ENCODE data around the gene ENGASE. TPM values are rescaled to one million over a fixed set of nuclear protein-coding genes. Genes with fewer than 3 reads are reported as not detected.

ENGASE gene
- total RNA-seq, 1 donor from 2014 or later, result 11.7 TPM

DNA sequence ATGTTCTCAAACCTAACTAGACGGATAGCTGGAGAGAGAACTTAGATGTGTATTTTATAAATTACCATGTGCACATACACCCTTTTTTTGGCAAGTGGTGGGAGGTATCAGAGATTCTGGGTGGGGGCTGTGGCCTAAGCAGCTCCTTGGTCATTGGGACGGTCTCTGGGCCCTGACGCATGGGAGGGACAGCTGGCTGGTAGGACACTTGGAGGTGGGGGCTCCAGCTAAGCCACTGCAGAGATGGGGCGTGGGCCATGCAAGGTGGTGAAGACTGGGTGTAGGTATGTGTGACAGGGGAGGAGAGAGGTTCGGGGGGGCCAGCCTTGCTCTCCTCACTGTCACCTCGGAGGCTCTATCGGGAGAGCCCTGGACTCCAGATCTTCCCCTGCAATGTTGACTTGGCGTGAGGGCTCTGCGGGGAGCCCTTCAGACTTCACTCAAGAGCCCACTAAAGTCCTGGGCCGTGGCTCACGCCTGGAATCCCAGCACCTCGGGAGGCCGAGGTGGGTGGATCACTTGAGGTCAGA lies 33.5 kb upstream of the ENGASE start:
- H3K4me2 ChIP-seq, result no peak overlapping the region
- Mint-ChIP-seq H3K27ac (no peak overlapping the region), H3K9me3 (peaks cover 5% of the 10 kb centered on the region), H3K36me3 (no peaks in the 10 kb centered on the region), H3K4me3 (no peak overlapping the region), H3K27me3 (ENCODE audit: insufficient read depth, low read depth) (peaks cover 21% of the 10 kb centered on the region), H3K4me1 (peaks cover 11% of the 10 kb centered on the region)
- H4K20me1 ChIP-seq (ENCODE audit: low read depth), result no peaks in the 10 kb centered on the region
- no peak overlapping the region for H3K27ac ChIP-seq
- no peak for DNase-seq (ENCODE audit: low spot score)
- no peak overlapping the region for H3K9ac ChIP-seq
- H3K4me1 ChIP-seq, result peaks cover 3% of the 10 kb centered on the region
- peaks cover 15% of the 10 kb centered on the region for H3K27me3 ChIP-seq
- H2AFZ ChIP-seq (replicated peaks), result no peak overlapping the region
- no peaks in the 10 kb centered on the region for H3K79me2 ChIP-seq (ENCODE audit: low read depth)
- no peaks in the 10 kb centered on the region for H3K36me3 ChIP-seq
- TF ChIP-seq EZH2 (IDR thresholded peaks at IDR 0.05) (no peak), EZH2phosphoT487 (IDR thresholded peaks at IDR 0.05) (no peak)
- TF ChIP-seq, protein P1, sequence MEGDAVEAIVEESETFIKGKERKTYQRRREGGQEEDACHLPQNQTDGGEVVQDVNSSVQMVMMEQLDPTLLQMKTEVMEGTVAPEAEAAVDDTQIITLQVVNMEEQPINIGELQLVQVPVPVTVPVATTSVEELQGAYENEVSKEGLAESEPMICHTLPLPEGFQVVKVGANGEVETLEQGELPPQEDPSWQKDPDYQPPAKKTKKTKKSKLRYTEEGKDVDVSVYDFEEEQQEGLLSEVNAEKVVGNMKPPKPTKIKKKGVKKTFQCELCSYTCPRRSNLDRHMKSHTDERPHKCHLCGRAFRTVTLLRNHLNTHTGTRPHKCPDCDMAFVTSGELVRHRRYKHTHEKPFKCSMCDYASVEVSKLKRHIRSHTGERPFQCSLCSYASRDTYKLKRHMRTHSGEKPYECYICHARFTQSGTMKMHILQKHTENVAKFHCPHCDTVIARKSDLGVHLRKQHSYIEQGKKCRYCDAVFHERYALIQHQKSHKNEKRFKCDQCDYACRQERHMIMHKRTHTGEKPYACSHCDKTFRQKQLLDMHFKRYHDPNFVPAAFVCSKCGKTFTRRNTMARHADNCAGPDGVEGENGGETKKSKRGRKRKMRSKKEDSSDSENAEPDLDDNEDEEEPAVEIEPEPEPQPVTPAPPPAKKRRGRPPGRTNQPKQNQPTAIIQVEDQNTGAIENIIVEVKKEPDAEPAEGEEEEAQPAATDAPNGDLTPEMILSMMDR (IDR thresholded peaks at IDR 0.05), result no peak
- H3K4me3 ChIP-seq, result no peak overlapping the region
- no peaks in the 10 kb centered on the region for H3K9me3 ChIP-seq (ENCODE audit: low read depth)
- H3F3A ChIP-seq (ENCODE audit: low read depth), result peaks cover 12% of the 10 kb centered on the region

DNA sequence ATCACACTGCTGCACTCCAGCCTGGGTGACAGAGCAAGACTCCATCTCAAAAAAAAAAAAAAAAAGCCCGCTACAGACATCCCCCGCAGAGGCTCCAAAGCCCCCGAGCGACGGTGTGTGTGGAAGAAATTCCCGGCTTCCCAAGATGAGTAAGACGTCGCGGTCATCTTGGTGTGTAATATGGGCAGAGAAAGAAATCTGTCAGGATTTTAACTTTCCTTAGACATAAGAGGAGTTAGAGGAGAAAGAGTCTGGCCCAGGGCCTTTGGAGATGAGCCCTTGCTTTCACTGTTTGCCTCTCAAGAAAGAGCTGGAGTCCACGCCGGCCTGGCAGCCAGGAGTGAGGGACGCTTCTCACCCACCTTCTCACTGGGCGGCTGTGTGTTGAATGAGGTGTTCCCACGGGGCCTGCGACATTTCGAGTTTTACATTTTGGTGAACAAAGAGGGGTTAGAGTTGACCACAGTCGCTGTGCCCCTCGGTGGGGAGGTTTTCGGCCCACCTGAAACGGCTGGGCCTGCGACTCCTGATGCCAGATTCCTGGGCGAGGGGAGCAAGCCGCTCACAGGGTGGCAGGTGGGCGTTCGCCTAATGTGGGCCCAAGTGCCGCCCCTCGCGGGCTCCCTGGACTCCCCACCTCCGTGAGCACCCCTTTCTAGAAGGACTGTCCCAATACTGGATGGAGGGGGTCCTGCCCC lies 32.8 kb upstream of the ENGASE start:
- TF ChIP-seq EZH2 (IDR thresholded peaks at IDR 0.05) (no peak), EZH2phosphoT487 (IDR thresholded peaks at IDR 0.05) (no peak)
- TF ChIP-seq, protein P1 (IDR thresholded peaks at IDR 0.05), result no peak
- H3K27ac ChIP-seq, result no peak overlapping the region

DNA sequence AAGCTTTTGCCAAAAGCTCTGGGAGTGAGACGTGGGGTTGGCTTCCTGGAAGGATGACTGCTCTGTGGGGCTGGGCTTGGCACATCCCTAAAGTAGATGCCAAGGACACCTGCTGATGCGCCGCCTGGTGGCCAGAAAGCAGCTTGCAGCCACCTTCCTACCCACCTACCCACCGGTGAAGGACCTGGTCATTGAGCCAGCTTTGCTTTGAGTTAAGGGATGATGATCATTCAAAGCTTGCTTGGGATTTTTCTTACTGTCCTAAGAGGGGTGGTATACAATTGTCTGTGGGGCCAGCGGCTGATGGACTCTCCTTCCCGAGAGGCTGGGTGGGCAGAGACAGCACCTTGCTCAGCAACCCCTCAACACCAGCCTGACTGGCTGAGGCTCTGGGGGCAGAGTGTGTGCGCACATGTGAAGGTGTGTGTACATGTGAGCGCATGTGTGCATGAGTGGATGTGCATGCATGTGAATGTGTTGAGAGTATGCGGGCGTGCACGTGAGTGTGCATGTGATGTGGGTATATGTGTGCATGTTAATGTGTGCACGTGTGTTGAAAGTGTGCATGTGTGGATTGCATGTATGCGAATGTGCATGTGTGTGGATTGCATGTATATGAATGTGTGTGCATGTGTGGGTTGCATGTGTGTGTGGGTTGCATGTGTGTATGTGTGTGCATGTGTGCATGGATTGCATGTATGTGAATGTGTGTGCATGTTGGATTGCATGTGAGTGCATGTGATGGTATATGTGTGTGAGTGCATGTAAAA lies 32.0 kb upstream of the ENGASE start:
- Histone ChIP-seq H2AFZ (replicated peaks) (no peak overlapping the region), H3K27me3 (peaks cover 26% of the 10 kb centered on the region), H3K4me3 (no peak overlapping the region), H3K9me3 (ENCODE audit: low read depth) (no peaks in the 10 kb centered on the region), H3K27ac (no peak overlapping the region), H3K9ac (no peak overlapping the region), H3K79me2 (ENCODE audit: low read depth) (no peaks in the 10 kb centered on the region), H3K4me1 (no peaks in the 10 kb centered on the region), H4K20me1 (ENCODE audit: low read depth) (peaks cover 2% of the 10 kb centered on the region), H3F3A (ENCODE audit: low read depth) (peaks cover 12% of the 10 kb centered on the region), H3K4me2 (no peak overlapping the region), H3K36me3 (no peaks in the 10 kb centered on the region)
- peaks cover 23% of the 10 kb centered on the region for H3K27me3 Mint-ChIP-seq (ENCODE audit: insufficient read depth, low read depth)
- H3K4me1 Mint-ChIP-seq, result peaks cover 15% of the 10 kb centered on the region
- no peak overlapping the region for H3K27ac Mint-ChIP-seq
- no peak for TF ChIP-seq EZH2 (IDR thresholded peaks at IDR 0.05)
- TF ChIP-seq, protein P1 (IDR thresholded peaks at IDR 0.05), result peak; percentile 65
- TF ChIP-seq EZH2phosphoT487 (IDR thresholded peaks at IDR 0.05), result no peak
- peak overlapping the region; percentile 34 for H3K4me3 Mint-ChIP-seq
- H3K9me3 Mint-ChIP-seq, result peaks cover 5% of the 10 kb centered on the region
- H3K36me3 Mint-ChIP-seq, result no peaks in the 10 kb centered on the region
- DNase-seq (ENCODE audit: low spot score), result peak; percentile 60

More for the DNA sequence above, 32.8 kb upstream of the ENGASE start:
- Histone ChIP-seq H3F3A (ENCODE audit: low read depth) (peaks cover 12% of the 10 kb centered on the region), H3K9me3 (ENCODE audit: low read depth) (no peaks in the 10 kb centered on the region), H3K27me3 (peaks cover 22% of the 10 kb centered on the region), H3K4me3 (no peak overlapping the region), H2AFZ (replicated peaks) (no peak overlapping the region), H3K4me1 (no peaks in the 10 kb centered on the region), H4K20me1 (ENCODE audit: low read depth) (no peaks in the 10 kb centered on the region), H3K79me2 (ENCODE audit: low read depth) (no peaks in the 10 kb centered on the region), H3K4me2 (no peak overlapping the region), H3K9ac (no peak overlapping the region), H3K36me3 (no peaks in the 10 kb centered on the region)
- DNase-seq (ENCODE audit: low spot score), result no peak
- Mint-ChIP-seq H3K4me3 (no peak overlapping the region), H3K27me3 (ENCODE audit: insufficient read depth, low read depth) (peaks cover 21% of the 10 kb centered on the region), H3K4me1 (peaks cover 15% of the 10 kb centered on the region), H3K27ac (no peak overlapping the region), H3K36me3 (no peaks in the 10 kb centered on the region), H3K9me3 (peaks cover 5% of the 10 kb centered on the region)

Data from neural progenitor cell (in vitro differentiated cells).